Measurements from ENCODE around the gene DUXA. TPM values are rescaled to one million over a fixed set of nuclear protein-coding genes. Genes with fewer than 3 reads are reported as not detected.

DUXA gene
- polyA plus RNA-seq (2013, experiment 1 of 2), result not detected
- polyA plus RNA-seq (2013, experiment 2 of 2), result not detected

- no peaks in the 10 kb centered on the region for H3K27me3 ChIP-seq (ENCODE audit: control insufficient read depth in 1 of 2, insufficient read depth in 1 of 2, low read length in 2 of 2)
- DNase-seq, result no peak
- H3K4ac ChIP-seq (ENCODE audit: low read depth in 1 of 2, low read length in 2 of 2), result no peak within 1 kb of the TSS
Observed at GRCh38 chr19:57167385-57167784, at the start of gene DUXA. Gene DUXA, minus strand, starts transcription at chr19:57167485. Its CDS starts 42 bp downstream, at chr19:57167443.

DNA sequence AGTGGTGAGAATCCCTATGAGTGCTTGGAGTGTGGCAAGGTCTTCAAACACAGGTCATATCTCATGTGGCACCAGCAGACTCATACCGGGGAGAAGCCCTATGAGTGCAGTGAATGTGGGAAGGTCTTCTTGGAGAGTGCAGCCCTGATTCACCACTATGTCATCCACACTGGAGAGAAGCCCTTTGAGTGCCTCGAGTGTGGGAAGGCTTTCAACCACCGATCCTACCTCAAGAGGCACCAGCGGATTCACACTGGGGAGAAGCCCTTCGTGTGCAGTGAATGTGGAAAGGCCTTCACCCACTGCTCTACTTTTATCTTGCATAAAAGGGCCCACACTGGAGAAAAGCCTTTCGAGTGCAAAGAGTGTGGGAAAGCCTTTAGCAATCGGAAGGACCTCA, 44.8 kb upstream of the DUXA start:
- H3K4ac ChIP-seq (ENCODE audit: low read depth in 1 of 2, low read length in 2 of 2), result no peak overlapping the region
- WGBS, result 88% methylated on average over 7 of the region's 7 CpGs
- DNase-seq, result peak; percentile 2
- H3K27ac ChIP-seq (ENCODE audit: low read length, poor library complexity, severe bottlenecking), result no peak overlapping the region
- no peak overlapping the region for H3K23ac ChIP-seq (ENCODE audit: low read length in 2 of 2)
- no peak overlapping the region for H2AK5ac ChIP-seq (ENCODE audit: low read length, severe bottlenecking)
- H2BK12ac ChIP-seq (ENCODE audit: low read length in 2 of 2), result no peak overlapping the region
- no peak overlapping the region for H3K14ac ChIP-seq (ENCODE audit: low read length in 2 of 2)
- H2BK120ac ChIP-seq (ENCODE audit: low read depth, low read length), result no peak overlapping the region
- H3K36me3 ChIP-seq (ENCODE audit: control insufficient read depth in 1 of 2, insufficient read depth in 2 of 2, low read depth in 1 of 2, low read length in 2 of 2), result peaks cover 48 to 91% of the 10 kb centered on the region in 2 experiments
- no peak overlapping the region for H2BK5ac ChIP-seq (ENCODE audit: low read depth, low read length, poor library complexity, severe bottlenecking)
- H3K27me3 ChIP-seq (ENCODE audit: control insufficient read depth in 1 of 2, insufficient read depth in 1 of 2, low read length in 2 of 2), result no peaks in the 10 kb centered on the region
- no peak overlapping the region for H4K91ac ChIP-seq (ENCODE audit: low read length)
- H3K9me3 ChIP-seq (ENCODE audit: control insufficient read depth, low read length), result peaks cover 40% of the 10 kb centered on the region
- H4K8ac ChIP-seq (ENCODE audit: low read length), result no peak overlapping the region
- H3K4me1 ChIP-seq (ENCODE audit: control insufficient read depth, insufficient read depth, low read depth, low read length), result no peaks in the 10 kb centered on the region
- H2AFZ ChIP-seq (ENCODE audit: low read depth, low read length), result no peak overlapping the region
- H3K18ac ChIP-seq (ENCODE audit: low read depth in 1 of 2, low read length in 2 of 2), result no peak overlapping the region
- peaks cover 37% of the 10 kb centered on the region for H3K79me1 ChIP-seq (replicated peaks; ENCODE audit: low read length, poor library complexity, severe bottlenecking)
- no peak overlapping the region for H3K9ac ChIP-seq (ENCODE audit: low read length)
- no peak overlapping the region for H2BK15ac ChIP-seq (ENCODE audit: low read depth, poor library complexity, severe bottlenecking)
- peak overlapping the region in 1 of 2 experiments; percentile 43 for H3K4me3 ChIP-seq (ENCODE audit: insufficient read depth in 1 of 2, low read depth in 1 of 2, low read length in 2 of 2)
- no peak overlapping the region for H3K4me2 ChIP-seq (ENCODE audit: low read length, poor library complexity, severe bottlenecking)

More at GRCh38 chr19:57167385-57167784, at the start of gene DUXA:
- Histone ChIP-seq H3K36me3 (ENCODE audit: control insufficient read depth in 1 of 2, insufficient read depth in 2 of 2, low read depth in 1 of 2, low read length in 2 of 2) (no peaks in the 10 kb centered on the region), H2AFZ (ENCODE audit: low read depth, low read length) (no peak within 1 kb of the TSS), H3K9me3 (ENCODE audit: control insufficient read depth, low read length) (peaks cover 6% of the 10 kb centered on the region), H3K9ac (ENCODE audit: low read length) (no peak within 1 kb of the TSS), H3K27ac (ENCODE audit: low read length, poor library complexity, severe bottlenecking) (no peak within 1 kb of the TSS), H2BK5ac (ENCODE audit: low read depth, low read length, poor library complexity, severe bottlenecking) (no peak within 1 kb of the TSS), H4K8ac (ENCODE audit: low read length) (no peak within 1 kb of the TSS), H2AK5ac (ENCODE audit: low read length, severe bottlenecking) (no peak within 1 kb of the TSS), H2BK15ac (ENCODE audit: low read depth, poor library complexity, severe bottlenecking) (no peak within 1 kb of the TSS), H3K79me1 (replicated peaks; ENCODE audit: low read length, poor library complexity, severe bottlenecking) (no peaks in the 10 kb centered on the region), H3K23ac (ENCODE audit: low read length in 2 of 2) (no peak within 1 kb of the TSS), H2BK12ac (ENCODE audit: low read length in 2 of 2) (no peak within 1 kb of the TSS), H4K91ac (ENCODE audit: low read length) (no peak within 1 kb of the TSS), H3K4me3 (ENCODE audit: insufficient read depth in 1 of 2, low read depth in 1 of 2, low read length in 2 of 2) (no peak within 1 kb of the TSS), H3K18ac (ENCODE audit: low read depth in 1 of 2, low read length in 2 of 2) (no peak within 1 kb of the TSS), H2BK120ac (ENCODE audit: low read depth, low read length) (no peak within 1 kb of the TSS), H3K4me1 (ENCODE audit: control insufficient read depth, insufficient read depth, low read depth, low read length) (peaks cover 2% of the 10 kb centered on the region), H3K4me2 (ENCODE audit: low read length, poor library complexity, severe bottlenecking) (no peak within 1 kb of the TSS), H3K14ac (ENCODE audit: low read length in 2 of 2) (no peak within 1 kb of the TSS)
- WGBS, result 77% methylated on average over 6 of the region's 6 CpGs

GRCh38 chr19:57210381-57210780, 43.1 kb upstream of the DUXA start:
- no peak overlapping the region for H3K27ac ChIP-seq (ENCODE audit: low read length, poor library complexity, severe bottlenecking)
- H3K23ac ChIP-seq (ENCODE audit: low read length in 2 of 2), result no peak overlapping the region
- no peak overlapping the region for H2BK12ac ChIP-seq (ENCODE audit: low read length in 2 of 2)
- H3K4ac ChIP-seq (ENCODE audit: low read depth in 1 of 2, low read length in 2 of 2), result no peak overlapping the region
- H3K27me3 ChIP-seq (ENCODE audit: control insufficient read depth in 1 of 2, insufficient read depth in 1 of 2, low read length in 2 of 2), result no peaks in the 10 kb centered on the region
- no peak overlapping the region for H2BK5ac ChIP-seq (ENCODE audit: low read depth, low read length, poor library complexity, severe bottlenecking)
- H2BK120ac ChIP-seq (ENCODE audit: low read depth, low read length), result no peak overlapping the region
- H3K9me3 ChIP-seq (ENCODE audit: control insufficient read depth, low read length), result peaks cover 45% of the 10 kb centered on the region
- H2AFZ ChIP-seq (ENCODE audit: low read depth, low read length), result no peak overlapping the region
- no peak overlapping the region for H4K8ac ChIP-seq (ENCODE audit: low read length)
- 73% methylated on average over 4 of the region's 4 CpGs for WGBS
- H3K9ac ChIP-seq (ENCODE audit: low read length), result no peak overlapping the region
- no peak overlapping the region for H4K91ac ChIP-seq (ENCODE audit: low read length)
- H3K4me2 ChIP-seq (ENCODE audit: low read length, poor library complexity, severe bottlenecking), result no peak overlapping the region
- no peaks in the 10 kb centered on the region for H3K4me1 ChIP-seq (ENCODE audit: control insufficient read depth, insufficient read depth, low read depth, low read length)
- H3K14ac ChIP-seq (ENCODE audit: low read length in 2 of 2), result no peak overlapping the region
- H3K79me1 ChIP-seq (replicated peaks; ENCODE audit: low read length, poor library complexity, severe bottlenecking), result peaks cover 38% of the 10 kb centered on the region
- DNase-seq, result no peak
- no peak overlapping the region for H3K4me3 ChIP-seq (ENCODE audit: insufficient read depth in 1 of 2, low read depth in 1 of 2, low read length in 2 of 2)
- H2BK15ac ChIP-seq (ENCODE audit: low read depth, poor library complexity, severe bottlenecking), result no peak overlapping the region
- H3K36me3 ChIP-seq (ENCODE audit: control insufficient read depth in 1 of 2, insufficient read depth in 2 of 2, low read depth in 1 of 2, low read length in 2 of 2), result peaks cover 53 to 88% of the 10 kb centered on the region in 2 experiments
- H2AK5ac ChIP-seq (ENCODE audit: low read length, severe bottlenecking), result no peak overlapping the region
- H3K18ac ChIP-seq (ENCODE audit: low read depth in 1 of 2, low read length in 2 of 2), result no peak overlapping the region

DNA sequence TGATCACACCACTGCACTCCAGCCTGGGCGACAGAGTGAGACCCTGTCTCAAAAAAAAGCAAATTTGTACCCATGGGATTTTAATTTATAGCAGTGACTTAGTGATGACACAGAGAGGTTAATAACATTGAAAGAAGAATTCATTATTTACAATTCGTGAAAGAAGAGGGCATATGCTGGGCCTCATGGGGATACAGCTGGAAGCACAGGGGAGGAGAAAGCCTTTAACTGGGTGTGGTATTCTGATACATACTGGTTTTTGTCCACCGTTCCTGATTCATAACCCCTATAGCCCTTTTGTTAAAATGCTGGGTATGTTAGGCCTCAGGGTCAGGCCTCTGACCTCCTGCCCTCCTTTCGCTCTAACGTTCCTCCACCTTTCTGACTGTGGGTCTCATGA, 34.9 kb upstream of the DUXA start:
- Histone ChIP-seq H3K27ac (ENCODE audit: low read length, poor library complexity, severe bottlenecking) (no peak overlapping the region), H3K4me1 (ENCODE audit: control insufficient read depth, insufficient read depth, low read depth, low read length) (no peaks in the 10 kb centered on the region), H3K18ac (ENCODE audit: low read depth in 1 of 2, low read length in 2 of 2) (no peak overlapping the region), H2BK120ac (ENCODE audit: low read depth, low read length) (no peak overlapping the region), H3K27me3 (ENCODE audit: control insufficient read depth in 1 of 2, insufficient read depth in 1 of 2, low read length in 2 of 2) (no peaks in the 10 kb centered on the region), H3K4me3 (ENCODE audit: insufficient read depth in 1 of 2, low read depth in 1 of 2, low read length in 2 of 2) (no peak overlapping the region), H2BK12ac (ENCODE audit: low read length in 2 of 2) (no peak overlapping the region), H3K4me2 (ENCODE audit: low read length, poor library complexity, severe bottlenecking) (no peak overlapping the region), H2AFZ (ENCODE audit: low read depth, low read length) (no peak overlapping the region), H2AK5ac (ENCODE audit: low read length, severe bottlenecking) (no peak overlapping the region), H2BK5ac (ENCODE audit: low read depth, low read length, poor library complexity, severe bottlenecking) (no peak overlapping the region), H3K23ac (ENCODE audit: low read length in 2 of 2) (no peak overlapping the region), H3K9me3 (ENCODE audit: control insufficient read depth, low read length) (peaks cover 5% of the 10 kb centered on the region), H3K36me3 (ENCODE audit: control insufficient read depth in 1 of 2, insufficient read depth in 2 of 2, low read depth in 1 of 2, low read length in 2 of 2) (peaks cover 46 to 78% of the 10 kb centered on the region in 2 experiments), H4K8ac (ENCODE audit: low read length) (no peak overlapping the region), H3K79me1 (replicated peaks; ENCODE audit: low read length, poor library complexity, severe bottlenecking) (peaks cover 40% of the 10 kb centered on the region), H4K91ac (ENCODE audit: low read length) (no peak overlapping the region), H3K4ac (ENCODE audit: low read depth in 1 of 2, low read length in 2 of 2) (no peak overlapping the region), H2BK15ac (ENCODE audit: low read depth, poor library complexity, severe bottlenecking) (no peak overlapping the region), H3K14ac (ENCODE audit: low read length in 2 of 2) (no peak overlapping the region), H3K9ac (ENCODE audit: low read length) (no peak overlapping the region)
- 96% methylated on average over 4 of the region's 5 CpGs for WGBS
- DNase-seq, result no peak

Data from mesenchymal stem cell (in vitro differentiated cells and primary cell).